KBM-7 (cell line): ENCODE results near the gene LSM8.
"Not testable (repeated sequence)": the region's sequence is repeated elsewhere in the genome, so short reads cannot be mapped to it uniquely, and the experiment has no call there.

ENCODE experiments used
- DNase-seq: peaks from one replicate; pipeline ENCODE4 v3.0.0-alpha.2; 2015
- in situ Hi-C: fragments of 300-500 bp; cut with MboI; formaldehyde crosslinking; loops from 2 replicates; pipeline ENCODE4 v1.14.3; 2020; ENCODE audit warnings: low sequenced_read_pairs, low pct_unique_long_range_greater_than_20kb, mixed read lengths

The LSM8 gene

GRCh38 chr7:118183786-118184564 lies at the start of gene LSM8:
Gene LSM8 (plus strand): TSS chr7:118184164. CDS start chr7:118184224, 60 bp downstream.
- DNase-seq: peak; percentile 98
- in situ Hi-C loops: no loop called here

- DNase-seq, in situ Hi-C loops: not testable (repeated sequence)
Measured at GRCh38 chr7:118134420-118134819, 49.5 kb upstream of the LSM8 start.

DNA sequence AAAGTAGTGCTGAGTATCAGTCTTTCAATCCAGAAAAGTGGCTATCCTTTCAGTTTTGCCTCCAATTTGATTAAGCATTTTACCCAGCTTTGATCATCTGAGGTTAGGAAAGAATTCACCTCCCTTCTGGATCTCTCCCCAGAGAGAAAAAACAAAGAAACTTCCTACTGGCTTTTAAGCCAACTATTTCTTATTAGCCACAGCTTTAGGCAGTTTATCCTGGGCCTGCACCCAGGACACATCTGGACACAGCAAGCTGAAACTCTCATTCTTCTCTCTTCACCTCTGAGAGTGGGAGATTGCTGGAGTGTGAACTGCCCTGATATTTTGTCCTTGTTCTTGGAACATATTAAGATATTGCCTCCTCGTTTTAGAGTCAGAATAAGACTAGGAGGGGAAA lies 43.5 kb upstream of the LSM8 start:
- in situ Hi-C loops: no loop called here
- DNase-seq: no peak

GRCh38 chr7:118142012-118142411 lies 42.0 kb upstream of the LSM8 start:
- in situ Hi-C loops: no loop called here
- DNase-seq: no peak

DNA sequence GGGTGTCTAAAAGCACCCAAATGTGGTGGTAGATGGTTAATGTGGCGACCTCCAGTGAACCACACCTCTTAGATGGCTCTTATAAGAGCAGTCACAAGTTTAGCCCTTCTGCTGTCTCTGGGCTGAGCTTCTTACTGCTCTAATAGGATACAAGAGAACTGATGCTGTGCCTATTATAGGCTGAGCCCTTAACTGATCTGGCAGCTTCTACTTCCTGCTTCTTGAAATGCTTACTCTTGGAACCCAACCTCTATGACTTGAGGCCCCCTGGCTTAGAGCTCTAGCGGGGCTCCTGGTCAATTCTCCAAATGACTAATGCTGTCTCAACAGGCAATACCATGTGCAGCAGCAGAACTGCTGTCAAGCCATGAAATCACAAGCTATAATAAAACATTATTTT lies 35.0 kb upstream of the LSM8 start:
- in situ Hi-C loops: no loop called here
- DNase-seq: no peak

DNA sequence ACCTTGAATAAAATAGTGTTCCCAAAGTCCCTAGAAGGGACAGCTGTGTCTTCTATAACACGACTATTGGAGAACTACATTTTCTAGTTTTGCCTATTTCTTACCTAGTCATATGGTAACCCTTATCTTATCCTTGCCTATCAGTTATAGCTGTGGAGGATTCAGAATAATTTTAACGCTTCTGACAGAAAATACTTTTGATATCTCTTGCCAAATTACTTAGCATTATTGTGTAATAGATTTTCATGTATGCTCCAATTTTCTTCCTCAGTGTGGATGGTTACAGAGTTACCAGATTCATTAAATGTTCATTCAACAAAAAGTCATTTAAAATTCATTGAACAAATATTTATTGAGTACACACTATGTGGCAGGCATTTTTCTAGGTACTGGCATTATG lies 34.6 kb upstream of the LSM8 start:
- in situ Hi-C loops: no loop called here
- DNase-seq: no peak

DNA sequence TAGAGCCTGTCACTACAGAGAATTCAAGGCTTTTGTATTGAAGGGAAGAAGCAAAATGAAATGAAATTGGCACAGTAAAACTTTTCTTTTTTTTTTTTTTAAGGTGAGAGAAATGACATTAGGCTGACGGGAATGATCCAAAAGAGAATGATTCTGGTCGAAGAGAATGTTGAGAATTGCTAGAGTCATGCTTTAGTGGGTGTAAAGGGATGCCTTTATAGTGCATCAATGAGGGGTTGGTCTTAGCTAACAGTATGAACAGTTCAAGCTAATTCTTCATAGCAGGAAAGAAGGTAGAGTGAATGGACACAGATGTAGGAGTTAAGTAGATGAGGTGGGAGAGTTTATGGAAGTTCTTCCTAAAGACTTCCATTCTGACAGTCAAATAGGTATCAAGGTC lies 32.3 kb upstream of the LSM8 start:
- DNase-seq: no peak
- in situ Hi-C loops: no loop called here

DNA sequence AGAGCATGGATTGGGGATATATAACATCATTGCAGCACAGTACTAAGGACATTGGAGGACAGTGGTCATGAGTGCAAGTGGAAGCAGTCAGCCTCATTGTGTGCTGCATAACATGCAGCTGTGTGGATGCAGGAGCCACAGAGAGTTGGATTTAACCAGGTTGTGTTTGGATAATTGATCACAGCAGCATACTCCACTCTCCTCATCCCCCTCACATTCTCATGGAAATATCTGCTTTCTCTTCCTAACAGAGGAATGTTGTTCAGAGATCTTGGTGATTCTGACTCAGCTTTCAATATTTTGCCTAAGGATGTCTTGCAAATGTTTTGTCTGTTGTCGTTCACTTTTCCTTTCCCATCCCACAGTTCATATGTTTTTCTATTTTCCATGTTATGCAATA lies 31.8 kb upstream of the LSM8 start:
- DNase-seq: no peak
- in situ Hi-C loops: no loop called here

- no peak for DNase-seq
- in situ Hi-C loops: no loop called here
Measured at GRCh38 chr7:118152654-118153053, 31.3 kb upstream of the LSM8 start.

DNA sequence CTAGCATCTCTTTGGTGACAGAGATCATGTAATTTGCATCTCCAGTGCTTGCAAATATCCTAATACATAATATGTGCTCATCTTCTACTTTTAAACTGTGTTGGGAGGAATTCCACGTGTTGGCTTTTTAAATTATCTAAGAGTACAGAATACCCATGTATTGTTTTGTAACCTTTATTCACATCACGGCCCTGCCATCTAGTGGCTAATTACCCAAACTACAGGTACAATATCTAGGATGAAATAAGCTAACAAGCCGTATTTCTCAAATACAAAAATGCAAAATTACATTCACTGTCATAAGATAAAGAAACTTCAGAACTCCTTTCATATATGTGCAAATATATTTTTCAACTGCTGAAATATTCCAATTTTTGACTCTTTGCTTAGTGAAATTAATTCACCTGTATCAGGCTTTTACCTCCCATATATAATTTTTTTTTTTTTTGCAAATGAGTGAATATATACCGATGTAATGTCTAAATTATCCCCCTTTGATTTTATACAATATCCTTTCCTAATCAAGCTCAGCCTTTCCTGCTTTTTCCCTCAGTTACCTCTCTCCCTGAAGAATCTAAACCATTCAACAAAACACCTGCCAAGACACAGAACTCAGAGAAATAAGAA lies 30.3 kb upstream of the LSM8 start:
- DNase-seq: peak; percentile 54
- in situ Hi-C loops: no loop called here

GRCh38 chr7:118158766-118159165 lies 25.2 kb upstream of the LSM8 start:
- DNase-seq: peak; percentile 22

GRCh38 chr7:118169146-118169545 lies 14.8 kb upstream of the LSM8 start:
- in situ Hi-C loops: no loop called here
- no peak for DNase-seq

More at GRCh38 chr7:118158766-118159165, 25.2 kb upstream of the LSM8 start:
- in situ Hi-C loops: no loop called here

DNA sequence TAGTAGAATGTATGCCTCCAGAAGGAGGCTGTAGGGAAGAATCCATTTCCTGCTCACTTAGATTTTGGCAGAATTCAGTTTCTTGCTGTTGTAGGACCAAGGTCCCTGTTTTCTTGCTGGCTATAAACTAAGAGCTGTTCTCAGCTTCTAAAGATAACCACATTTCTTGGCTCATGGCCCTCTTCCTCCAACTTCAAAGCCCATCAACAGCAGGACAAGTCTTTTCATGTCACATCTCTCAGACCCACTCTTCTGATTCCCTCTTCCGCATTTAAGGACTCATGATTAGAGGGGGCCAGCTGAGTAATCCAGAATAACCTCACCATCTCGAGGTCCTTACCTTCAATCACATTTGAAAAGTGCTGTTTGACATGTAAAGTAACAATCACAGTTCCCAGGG lies 8.2 kb upstream of the LSM8 start:
- in situ Hi-C loops: no loop called here

GRCh38 chr7:118179191-118179590 lies 4.8 kb upstream of the LSM8 start:
- in situ Hi-C loops: no loop called here
- no peak for DNase-seq

More for the DNA sequence above, 8.2 kb upstream of the LSM8 start:
- no peak for DNase-seq

DNA sequence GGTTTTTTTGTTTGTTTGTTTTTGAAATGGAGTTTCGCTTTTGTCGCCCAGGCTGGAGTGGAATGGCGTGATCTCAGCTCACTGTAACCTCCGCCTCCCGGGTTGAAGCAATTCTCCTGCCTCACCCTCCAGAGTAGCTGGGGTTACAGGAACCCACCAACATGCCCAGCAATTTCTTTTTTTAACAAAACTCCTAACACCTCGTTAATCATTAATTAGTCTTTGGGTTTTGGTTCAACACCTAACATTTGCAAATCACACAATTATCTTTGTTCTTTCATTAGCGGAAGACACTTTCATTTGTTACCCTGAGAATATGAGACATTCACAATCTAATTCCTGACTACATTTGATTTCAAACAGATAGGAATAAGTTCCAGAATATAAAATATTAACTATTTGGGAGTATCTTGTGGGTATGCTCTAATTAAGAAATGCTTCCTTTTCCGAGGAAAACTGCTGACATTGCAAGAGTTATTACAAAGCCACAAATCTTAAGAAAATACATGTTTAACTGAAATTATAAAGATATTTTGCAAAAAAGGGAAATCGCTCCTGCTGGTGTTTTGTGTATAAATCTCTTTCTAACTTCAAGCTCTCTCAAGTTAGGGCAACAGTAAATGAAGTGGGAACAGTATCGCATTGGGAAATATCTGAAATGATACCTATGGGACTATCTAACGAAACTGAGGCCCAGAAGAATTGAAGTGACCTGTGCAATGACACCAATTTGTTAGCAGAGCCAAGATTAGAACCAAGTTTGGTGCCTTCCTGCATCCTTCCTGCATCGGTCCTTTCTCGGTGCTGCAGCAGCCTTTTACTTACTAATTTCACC lies 1.2 kb upstream of the LSM8 start:
- in situ Hi-C loops: no loop called here
- DNase-seq: no peak

- DNase-seq: no peak
- in situ Hi-C loops: no loop called here
Measured at GRCh38 chr7:118183428-118183785, 557 bp upstream of the LSM8 start.

DNA sequence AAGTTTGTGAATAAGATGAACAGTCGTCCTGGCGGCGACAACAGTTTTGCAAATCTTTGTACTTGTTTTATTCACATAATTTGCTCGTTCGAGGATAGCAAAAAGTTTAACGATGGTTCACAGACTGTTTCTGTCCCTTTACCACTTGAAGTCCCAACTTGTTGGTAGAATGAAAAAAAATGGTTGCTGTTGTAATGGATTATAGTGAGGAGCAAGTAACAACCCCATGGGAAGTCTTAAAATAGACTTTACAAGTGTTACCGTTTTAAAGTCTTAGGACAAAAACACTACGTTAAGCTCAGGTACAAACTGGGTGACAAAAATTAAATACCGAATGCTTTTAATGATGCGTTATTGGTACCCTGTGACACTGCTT lies 589 bp downstream of the LSM8 start:
- DNase-seq: no peak
- in situ Hi-C loops: no loop called here

DNA sequence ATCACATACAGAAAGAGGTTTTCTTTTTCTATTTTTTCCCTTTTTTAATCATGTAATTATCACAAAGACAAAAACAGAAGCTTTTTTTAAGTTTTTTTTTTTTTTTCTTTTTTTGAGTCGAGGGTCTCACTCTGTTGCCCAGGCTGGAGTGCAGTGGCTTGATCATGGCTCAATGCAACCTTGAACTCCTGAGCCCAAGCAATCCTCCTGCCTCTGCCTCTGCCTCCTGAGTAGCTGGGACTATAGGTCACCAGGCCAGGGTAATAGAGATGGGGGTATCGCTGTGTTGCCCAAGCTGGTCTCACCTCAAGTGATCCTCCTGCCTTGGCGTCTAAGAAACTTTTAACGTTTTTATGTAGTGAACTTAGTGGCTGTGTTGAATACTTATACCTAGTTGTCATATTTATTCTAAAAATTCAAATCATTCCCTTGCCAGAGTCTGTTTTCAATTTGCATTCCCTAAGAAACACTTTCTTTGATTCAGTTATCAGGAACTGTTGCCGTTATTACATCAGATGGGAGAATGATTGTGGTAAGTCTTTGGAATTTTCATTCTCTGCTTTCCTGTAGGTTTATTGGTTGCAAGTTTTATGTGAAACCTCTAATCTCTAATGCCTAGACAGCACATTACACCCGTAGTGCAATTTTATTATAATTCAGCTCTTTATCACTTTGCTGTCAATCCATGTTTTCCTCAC lies 1.3 kb downstream of the LSM8 start:
- no peak for DNase-seq
- in situ Hi-C loops: no loop called here

GRCh38 chr7:118186501-118186900 lies 2.5 kb downstream of the LSM8 start:
- in situ Hi-C loops: no loop called here
- DNase-seq: no peak

GRCh38 chr7:118194571-118194970 lies 10.6 kb downstream of the LSM8 start:
- no peak for DNase-seq
- in situ Hi-C loops: no loop called here
